Adrenal gland (tissue), 5 donors: ENCODE measurements around the gene RPLP2.

Source experiments
- CTCF ChIP-seq, 6 experiments: fragments of 450-650 bp in 4 of 6; fragments of 200-600 bp in 2 of 6; sonication (generic) in 1 of 6; IDR thresholded peaks; 1 replicate in 5 of 6; 2 replicates in 1 of 6; pipeline versions ENCODE4 v1.5.1 to v1.8.0; 2016 to 2021; ENCODE audit warnings: antibody characterized with exemption in 6 of 6, mild to moderate bottlenecking in 2 of 6, moderate library complexity in 1 of 6
- POLR2A ChIP-seq, 2 donors: fragments of 450-650 bp; IDR thresholded peaks; one replicate each; pipeline ENCODE4 v1.6.1; 2017; ENCODE audit warnings: antibody characterized with exemption in 2 of 2, mild to moderate bottlenecking in 2 of 2, moderate library complexity in 1 of 2
- donor health status: DM: no; HTN: no; CAD: no.

GRCh38 chr11:839280-839623, 29.5 kb downstream of the RPLP2 start:
- TF ChIP-seq CTCF (IDR thresholded peaks at IDR 0.05) (no peak), POLR2A (IDR thresholded peaks at IDR 0.05) (no peak)
